HPDE6-E6E7 (cell line): ENCODE measurements around the gene LIMCH1.
"Not testable (repeated sequence)": the region's sequence is repeated elsewhere in the genome, so short reads cannot be mapped to it uniquely, and the experiment has no call there.

Source experiments
- DNase-seq: peaks from one replicate; pipeline ENCODE4 v3.0.0; 2011; ENCODE audit warnings: missing footprints; ENCODE audit errors: extremely low spot score

The LIMCH1 gene

GRCh38 chr4:41610474-41610873 is 72.5 kb downstream of the LIMCH1 start:
- DNase-seq, result no peak

- no peak for DNase-seq
Measured at GRCh38 chr4:41611124-41611838, 73.3 kb downstream of the LIMCH1 start.

- peak; percentile 26 for DNase-seq
Measured at GRCh38 chr4:41611881-41612871, 74.2 kb downstream of the LIMCH1 start.

DNA sequence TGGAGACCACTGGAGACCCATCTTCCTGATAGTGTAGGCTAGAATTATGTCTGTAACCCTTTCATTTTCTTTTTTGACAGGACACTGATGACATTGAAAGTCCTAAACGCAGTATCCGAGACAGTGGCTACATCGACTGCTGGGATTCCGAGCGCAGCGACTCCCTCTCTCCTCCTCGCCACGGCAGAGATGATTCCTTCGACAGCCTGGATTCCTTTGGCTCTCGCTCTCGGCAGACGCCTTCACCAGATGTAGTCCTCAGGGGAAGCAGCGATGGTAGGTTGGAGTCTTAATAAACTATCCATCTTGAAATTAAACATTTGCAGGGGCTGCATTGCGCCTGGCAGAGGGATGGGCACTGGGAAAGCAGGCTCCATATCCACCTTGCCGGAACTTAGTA is 75.4 kb downstream of the LIMCH1 start:
- no peak for DNase-seq

DNA sequence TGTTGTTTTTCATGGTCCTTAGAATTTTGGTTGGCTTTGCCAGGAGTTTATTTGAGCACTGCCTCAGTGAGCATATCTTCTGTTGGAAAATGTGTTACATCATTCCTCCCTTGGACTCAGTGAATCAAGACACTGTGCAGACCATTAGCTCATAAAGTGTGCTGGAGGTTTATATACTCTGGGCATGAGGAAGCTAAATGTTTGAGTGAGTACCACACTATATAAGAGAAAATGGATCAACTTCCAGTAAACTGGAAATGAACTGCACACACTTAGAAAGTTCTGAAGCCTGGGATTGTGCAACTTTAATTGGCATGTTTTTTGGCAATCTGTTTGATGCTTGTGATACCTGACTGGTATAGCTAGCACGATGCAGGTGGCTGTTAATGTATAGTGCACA is 75.9 kb downstream of the LIMCH1 start:
- DNase-seq, result no peak

- DNase-seq, result no peak
Measured at GRCh38 chr4:41614519-41614918, 76.6 kb downstream of the LIMCH1 start.

DNA sequence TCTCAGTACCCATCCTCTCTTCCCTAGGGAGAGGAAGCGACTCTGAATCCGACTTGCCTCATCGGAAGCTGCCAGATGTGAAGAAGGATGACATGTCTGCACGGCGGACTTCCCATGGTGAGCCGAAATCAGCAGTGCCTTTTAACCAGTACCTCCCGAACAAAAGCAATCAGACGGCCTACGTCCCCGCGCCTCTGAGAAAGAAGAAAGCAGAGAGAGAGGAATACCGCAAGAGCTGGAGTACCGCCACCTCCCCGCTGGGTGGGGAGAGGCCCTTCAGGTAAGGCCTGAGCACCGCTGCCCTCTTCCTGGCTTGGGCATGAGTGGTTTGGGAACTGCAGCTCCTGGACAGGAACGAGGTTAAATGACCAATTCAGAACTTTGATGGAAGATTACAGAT is 81.2 kb downstream of the LIMCH1 start:
- no peak for DNase-seq

GRCh38 chr4:41620594-41621256 is 82.8 kb downstream of the LIMCH1 start:
- no peak for DNase-seq

GRCh38 chr4:41622787-41623186 is 84.8 kb downstream of the LIMCH1 start:
- no peak for DNase-seq

GRCh38 chr4:41624765-41625164 is 86.8 kb downstream of the LIMCH1 start:
- no peak for DNase-seq

DNA sequence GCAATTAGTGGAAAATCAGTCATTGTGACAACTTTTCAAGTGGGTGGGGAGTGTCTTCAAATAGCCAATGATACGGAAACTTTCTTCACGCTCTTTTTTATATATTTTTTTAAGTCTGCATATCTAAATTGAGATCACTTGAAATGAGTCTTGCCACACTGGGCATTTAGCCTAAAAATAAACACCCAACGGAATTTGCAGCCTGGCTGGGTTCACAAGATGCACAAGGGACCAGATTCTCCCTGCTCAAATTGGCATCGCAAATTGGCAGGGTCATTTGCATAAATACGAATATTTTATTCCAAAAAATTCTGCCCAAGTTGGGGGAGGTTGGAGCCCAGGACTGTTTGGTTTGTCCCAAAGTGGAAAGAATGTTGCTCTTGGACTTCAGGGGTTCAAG is 87.6 kb downstream of the LIMCH1 start:
- DNase-seq, result no peak

DNA sequence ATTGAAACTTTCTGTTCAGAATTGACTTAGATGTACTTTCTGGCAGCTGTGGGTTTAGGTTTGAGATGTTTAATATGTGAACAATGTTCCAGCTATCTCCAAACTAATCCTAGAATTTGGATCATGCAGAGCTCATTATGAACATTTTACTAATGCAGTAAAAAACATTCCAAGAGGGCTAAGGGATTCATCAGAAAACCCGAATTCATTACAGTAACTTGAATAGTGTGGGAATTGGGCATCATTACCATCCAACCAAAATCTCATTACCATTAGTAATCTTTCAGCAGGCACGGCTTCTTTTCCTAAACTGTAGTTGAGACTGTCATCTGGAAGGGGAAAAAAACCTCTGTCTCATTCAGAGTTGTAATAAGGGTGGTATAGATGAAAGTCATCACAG is 91.0 kb downstream of the LIMCH1 start:
- DNase-seq, result no peak

DNA sequence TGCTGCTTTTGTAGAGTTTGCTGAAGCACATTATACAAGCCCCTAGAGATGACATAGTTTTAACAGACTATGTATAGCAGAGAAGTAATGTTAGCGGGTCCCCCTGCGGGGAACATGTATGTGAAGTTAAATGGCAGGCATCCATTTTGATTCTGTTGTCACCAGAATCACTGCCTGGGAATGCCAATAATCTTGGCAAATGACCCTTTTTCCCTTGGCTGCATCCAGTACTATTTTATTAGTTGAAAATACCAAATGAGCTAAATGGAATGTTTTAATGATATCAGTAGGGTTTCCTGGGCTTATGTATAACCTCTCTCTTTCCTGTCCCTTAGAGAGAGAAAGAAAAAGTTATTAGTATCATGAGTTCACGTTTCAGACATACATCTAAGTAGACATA is 93.6 kb downstream of the LIMCH1 start:
- no peak for DNase-seq

DNA sequence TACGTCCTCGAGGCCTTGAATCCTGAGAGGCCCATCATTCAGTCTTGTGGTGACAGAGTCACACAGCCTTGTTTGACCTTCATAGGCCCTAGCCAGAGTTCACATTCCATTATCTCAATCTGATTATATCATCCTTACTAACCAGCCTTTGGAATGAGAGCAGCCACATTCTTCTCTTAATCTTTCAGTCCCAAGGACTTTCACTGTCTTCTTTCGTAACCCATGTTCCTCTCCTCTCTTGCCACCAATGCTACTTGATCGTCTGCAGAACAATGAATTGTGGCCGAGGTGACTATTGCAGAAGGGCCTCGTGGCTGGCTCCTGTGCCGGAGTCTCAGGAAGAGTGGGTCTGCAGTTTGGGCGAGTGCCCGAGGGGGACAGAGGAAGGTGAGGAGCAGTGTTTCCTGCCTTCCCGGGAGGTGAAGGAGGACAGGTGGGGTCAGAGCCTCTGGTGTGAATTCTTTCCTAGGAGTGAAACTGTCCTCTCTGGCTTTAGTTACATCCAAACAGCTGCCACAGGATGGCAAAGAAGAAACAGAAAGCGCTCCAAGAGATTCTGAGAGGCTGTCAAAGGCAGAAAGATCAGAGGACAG is 94.6 kb downstream of the LIMCH1 start:
- DNase-seq, result no peak

- no peak for DNase-seq
Measured at GRCh38 chr4:41633321-41633720, 95.4 kb downstream of the LIMCH1 start.

DNA sequence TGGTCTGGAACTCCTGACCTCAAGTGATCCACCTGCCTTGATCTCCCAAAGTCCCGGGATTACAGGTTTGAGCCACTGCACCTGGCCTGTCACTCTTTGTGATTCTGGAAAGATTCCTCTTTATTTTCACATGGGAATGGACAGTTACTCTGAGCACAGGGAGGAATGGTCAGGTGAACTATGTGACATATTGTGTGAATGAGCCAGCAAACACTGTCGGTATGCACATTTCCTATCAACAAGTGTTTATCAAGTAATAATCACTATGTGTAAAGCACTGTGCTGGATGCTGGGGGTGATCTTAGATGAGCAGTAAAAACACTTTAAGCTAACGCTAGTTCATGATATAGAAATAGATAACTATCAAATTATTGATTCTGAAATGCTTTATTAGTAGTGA is 97.5 kb downstream of the LIMCH1 start:
- DNase-seq, result no peak

GRCh38 chr4:41638203-41638602 is 100.2 kb downstream of the LIMCH1 start:
- DNase-seq, result no peak

- no peak for DNase-seq
Measured at GRCh38 chr4:41638866-41639265, 100.9 kb downstream of the LIMCH1 start.

- no peak for DNase-seq
Measured at GRCh38 chr4:41639291-41639690, 101.3 kb downstream of the LIMCH1 start.

GRCh38 chr4:41640906-41641305 is 102.9 kb downstream of the LIMCH1 start:
- DNase-seq, result no peak

DNA sequence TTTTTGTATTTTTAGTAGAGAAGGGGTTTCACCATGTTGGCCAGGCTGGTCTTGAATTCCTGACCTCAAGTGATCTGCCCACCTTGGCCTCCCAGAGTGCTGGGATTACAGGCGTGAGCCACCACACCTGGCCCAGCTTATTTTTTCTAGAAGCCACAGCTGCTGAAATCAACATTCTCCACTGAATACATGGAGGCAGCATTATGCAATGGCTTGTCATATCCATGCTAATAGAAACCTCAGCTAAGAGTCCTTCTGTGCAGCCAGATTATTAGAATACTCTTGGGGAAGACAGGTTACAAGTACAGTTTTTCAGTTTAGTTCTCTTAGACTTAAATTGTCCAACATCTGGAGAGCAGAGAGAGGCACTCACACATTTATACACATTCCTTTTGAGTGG is 104.8 kb downstream of the LIMCH1 start:
- DNase-seq, result not testable (repeated sequence)

DNA sequence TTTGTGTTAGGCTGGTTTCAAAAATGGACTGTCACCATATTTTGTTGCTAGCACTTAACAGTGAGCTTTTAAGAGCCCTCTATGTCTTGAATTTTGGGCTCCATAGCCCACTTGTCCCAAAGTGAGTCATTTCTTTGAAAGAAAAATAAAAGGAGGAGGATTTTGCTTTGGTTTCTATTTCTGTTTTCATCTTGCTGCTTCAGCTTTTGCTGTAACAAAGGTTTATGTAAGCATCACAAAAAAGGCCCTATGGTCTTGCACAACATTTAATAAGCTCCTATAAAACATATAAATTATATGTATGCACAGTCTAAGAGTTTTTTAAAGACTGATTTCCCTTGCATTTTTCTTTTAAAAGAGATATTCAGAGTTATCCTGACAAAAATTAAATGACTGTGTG is 105.4 kb downstream of the LIMCH1 start:
- no peak for DNase-seq
